GM12875 (cell line): ENCODE results near the gene METAP1.
"Not testable (repeated sequence)": the region's sequence is repeated elsewhere in the genome, so short reads cannot be mapped to it uniquely, and the experiment has no call there.

Source experiments
- H3K4me3 ChIP-seq: one replicate; pipeline ENCODE4 v1.5.1; 2011; ENCODE audit warnings: low read depth, low read length, control low read depth
- TF ChIP-seq, protein P1 (sequence below): IDR thresholded peaks from 2 replicates; pipeline ENCODE4 v1.5.1; 2011; ENCODE audit warnings: low read depth, mild to moderate bottlenecking, control low read depth, inconsistent platforms, low read length, moderate library complexity, borderline replicate concordance; ENCODE audit not compliant: insufficient read depth

The METAP1 gene

DNA sequence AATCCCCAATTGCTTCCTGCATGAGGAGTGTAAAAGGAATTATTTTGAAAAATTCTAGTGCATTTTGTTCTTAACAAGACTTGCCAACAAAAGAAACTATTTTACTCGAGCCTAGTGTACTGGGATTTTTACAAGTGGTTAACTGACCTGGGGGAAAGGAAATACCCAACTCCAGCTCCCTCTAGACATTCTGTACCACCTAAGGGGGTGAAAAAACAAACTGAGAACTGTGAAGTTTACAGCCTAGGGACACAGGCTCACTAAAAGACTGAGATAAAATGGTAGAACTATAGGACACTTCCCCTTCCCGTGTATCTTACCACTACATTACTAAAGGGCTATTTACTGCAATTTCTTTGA is 95.7 kb downstream of the METAP1 start:
- H3K4me3 ChIP-seq: no peak overlapping the region
- TF ChIP-seq, protein P1, sequence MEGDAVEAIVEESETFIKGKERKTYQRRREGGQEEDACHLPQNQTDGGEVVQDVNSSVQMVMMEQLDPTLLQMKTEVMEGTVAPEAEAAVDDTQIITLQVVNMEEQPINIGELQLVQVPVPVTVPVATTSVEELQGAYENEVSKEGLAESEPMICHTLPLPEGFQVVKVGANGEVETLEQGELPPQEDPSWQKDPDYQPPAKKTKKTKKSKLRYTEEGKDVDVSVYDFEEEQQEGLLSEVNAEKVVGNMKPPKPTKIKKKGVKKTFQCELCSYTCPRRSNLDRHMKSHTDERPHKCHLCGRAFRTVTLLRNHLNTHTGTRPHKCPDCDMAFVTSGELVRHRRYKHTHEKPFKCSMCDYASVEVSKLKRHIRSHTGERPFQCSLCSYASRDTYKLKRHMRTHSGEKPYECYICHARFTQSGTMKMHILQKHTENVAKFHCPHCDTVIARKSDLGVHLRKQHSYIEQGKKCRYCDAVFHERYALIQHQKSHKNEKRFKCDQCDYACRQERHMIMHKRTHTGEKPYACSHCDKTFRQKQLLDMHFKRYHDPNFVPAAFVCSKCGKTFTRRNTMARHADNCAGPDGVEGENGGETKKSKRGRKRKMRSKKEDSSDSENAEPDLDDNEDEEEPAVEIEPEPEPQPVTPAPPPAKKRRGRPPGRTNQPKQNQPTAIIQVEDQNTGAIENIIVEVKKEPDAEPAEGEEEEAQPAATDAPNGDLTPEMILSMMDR: no peak

DNA sequence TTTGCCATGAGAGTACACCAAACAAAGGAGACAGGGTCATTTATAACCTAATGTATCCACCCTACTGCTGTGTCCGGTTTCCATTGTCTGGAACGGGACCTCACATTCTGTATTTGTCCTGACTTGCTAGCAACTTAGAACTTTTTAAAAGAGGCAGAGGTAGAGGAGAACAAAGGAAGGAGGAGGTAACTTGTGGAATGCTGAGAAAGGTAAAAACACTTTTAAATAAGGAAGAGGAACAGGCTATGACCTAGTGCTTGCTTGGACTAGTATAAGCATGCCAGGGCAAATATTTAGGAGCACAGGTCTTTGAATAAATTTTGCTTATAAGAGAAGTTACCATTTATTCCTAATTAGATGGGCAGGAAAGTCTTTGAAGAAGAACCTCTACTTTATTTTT is 96.3 kb downstream of the METAP1 start:
- not testable (repeated sequence) for H3K4me3 ChIP-seq

DNA sequence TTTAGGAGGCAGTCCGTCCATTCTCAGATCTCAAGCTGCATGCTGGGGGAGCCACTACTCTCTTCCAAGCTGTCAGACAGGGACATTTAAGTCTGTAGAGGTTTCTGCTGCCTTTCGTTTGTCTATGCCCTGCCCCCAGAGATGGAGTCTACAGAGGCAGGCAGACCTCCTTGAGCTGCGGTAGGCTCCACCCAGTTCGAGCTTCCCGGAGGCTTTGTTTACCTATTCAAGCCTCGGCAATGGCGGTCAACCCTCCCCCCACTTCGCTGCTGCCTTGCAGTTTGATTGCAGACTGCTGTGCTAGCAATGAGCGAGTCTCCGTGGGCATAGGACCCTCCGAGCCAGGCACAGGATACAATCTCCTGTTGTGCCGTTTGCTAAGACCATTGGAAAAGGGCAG is 103.8 kb downstream of the METAP1 start:
- TF ChIP-seq, protein P1: no peak
- no peak overlapping the region for H3K4me3 ChIP-seq

DNA sequence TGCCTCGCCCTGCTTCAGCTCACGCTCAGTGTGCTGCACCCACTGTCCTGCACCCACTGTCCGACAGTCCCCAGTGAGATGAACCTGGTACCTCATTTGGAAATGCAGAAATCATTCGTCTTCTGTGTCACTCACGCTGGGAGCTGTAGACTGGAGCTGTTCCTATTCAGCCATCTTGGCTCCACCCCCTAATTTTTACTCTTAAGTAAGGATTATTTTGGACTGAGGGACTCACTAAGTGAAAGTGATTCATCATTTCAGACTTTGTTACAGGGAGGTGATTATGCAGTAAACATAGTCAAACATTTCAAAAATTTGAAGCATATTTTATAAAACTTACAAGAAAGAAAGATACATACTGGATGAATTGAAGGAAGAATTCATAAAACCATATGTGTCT is 104.3 kb downstream of the METAP1 start:
- not testable (repeated sequence) for H3K4me3 ChIP-seq

DNA sequence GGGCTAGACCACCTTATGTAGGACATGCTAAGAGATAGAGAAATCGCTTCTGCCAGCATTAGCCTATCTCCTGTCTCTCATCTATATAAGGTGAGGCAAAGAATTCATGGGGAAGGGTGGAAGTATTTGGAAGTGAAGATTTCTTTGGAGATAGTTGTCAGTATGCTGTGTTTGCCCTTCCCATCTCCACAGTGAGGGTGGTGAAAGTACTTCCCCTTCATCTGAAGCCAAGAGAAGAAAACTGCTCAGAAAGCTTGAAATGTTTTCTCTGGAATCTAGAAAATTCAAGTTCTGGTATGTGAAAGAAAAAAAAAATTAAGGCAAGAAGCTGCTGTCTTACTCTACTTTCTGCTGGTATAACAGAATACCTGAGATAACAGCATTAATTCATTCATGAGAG is 105.4 kb downstream of the METAP1 start:
- TF ChIP-seq, protein P1: no peak
- H3K4me3 ChIP-seq: no peak overlapping the region

DNA sequence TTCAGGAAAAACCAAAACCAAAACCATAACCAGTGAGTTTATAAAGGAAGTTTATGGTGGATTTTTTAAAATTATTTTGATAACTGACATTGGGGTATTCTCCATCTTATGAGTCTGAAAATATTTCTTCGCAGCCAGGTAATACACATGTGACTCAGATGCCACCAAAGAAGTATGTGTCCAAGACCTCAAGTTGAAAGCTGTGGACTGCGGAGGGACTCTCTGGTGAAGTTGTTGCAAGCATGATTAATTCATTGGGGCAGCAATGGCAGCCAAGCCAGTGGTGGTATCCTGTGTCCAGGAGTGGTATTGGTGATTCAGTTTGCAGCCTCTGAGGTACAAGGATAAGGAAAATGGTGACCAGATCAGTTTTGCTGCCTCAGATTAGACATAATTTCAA is 107.1 kb downstream of the METAP1 start:
- no peak overlapping the region for H3K4me3 ChIP-seq
- TF ChIP-seq, protein P1: no peak

DNA sequence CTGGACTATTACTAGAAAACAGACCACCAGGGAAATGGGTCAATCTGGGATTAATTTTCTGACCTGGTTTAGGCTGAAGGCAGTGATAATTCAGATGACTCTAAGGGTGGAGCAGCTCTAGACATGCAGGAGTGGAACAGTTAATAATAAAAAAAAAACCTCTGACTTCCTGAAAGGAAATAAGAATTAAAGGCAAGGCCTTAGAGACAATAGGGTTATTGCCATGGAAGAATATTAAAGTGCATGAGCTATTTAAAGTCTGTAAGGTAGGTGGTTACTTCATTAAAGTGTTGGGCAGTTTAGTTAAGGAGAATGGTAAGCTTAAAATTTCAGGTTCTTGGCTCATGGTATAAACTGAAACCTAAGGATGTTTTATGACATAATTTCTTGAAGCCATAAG is 107.6 kb downstream of the METAP1 start:
- H3K4me3 ChIP-seq: no peak overlapping the region
- TF ChIP-seq, protein P1: no peak

DNA sequence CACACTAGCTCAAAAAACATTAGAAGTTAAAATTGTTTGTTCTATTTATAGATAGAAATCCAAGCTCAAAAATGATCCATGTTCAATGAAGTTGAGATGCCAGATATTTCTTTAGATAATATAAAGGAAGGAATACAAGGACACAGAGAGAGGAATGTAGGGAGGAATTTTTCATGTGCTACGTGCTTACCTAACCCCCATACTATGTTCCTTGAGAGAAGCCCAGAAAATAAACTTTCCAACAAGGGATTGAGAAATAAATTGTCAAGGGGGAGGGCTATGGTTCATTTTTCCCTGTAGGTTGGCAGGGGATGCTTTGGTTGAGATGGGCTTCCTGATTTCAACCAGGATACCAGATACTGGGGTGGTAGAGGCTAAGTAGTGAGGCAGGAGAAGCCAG is 108.6 kb downstream of the METAP1 start:
- no peak overlapping the region for H3K4me3 ChIP-seq
- TF ChIP-seq, protein P1: no peak

DNA sequence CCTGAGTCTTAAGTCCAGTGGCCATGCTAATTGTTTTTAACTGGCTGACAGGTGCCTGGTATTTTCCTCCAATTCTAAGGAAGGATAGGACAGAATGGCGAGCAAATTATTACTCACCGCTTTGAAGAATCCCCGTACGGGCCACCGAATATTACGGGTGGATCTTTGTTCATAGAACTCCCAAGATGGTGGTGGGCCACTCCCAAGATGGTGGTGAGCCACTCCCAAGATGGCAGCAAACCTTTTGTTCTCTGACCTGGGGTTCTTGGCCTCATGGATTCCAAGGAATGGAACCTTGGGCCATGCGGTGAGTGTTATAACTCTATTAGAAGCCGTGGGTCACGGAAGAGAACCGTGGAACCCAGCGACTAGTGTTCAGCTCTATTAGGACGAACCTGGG is 113.8 kb downstream of the METAP1 start:
- not testable (repeated sequence) for H3K4me3 ChIP-seq
